Esophagus muscularis mucosa (tissue), 3 donors: Measurements from ENCODE around the gene RUNX1.

ENCODE experiments used
- CTCF ChIP-seq, 3 experiments: fragments of 200-600 bp in 2 of 3; fragments of 450-650 bp in 1 of 3; sonication (generic) in 2 of 3; IDR thresholded peaks; one replicate each; pipeline ENCODE4 v1.5.1; 2017 to 2019; ENCODE audit warnings: antibody characterized with exemption in 3 of 3, mild to moderate bottlenecking in 2 of 3, moderate library complexity in 1 of 3
- POLR2A ChIP-seq: fragments of 450-650 bp; IDR thresholded peaks from one replicate; pipeline ENCODE4 v1.6.1; 2017; ENCODE audit warnings: antibody characterized with exemption, moderate library complexity, mild to moderate bottlenecking, low read depth

- no peak for TF ChIP-seq CTCF (IDR thresholded peaks at IDR 0.05)
- TF ChIP-seq POLR2A = no peak
These were observed 254.4 kb downstream of the RUNX1 start for GRCh38 chr21:34794686-34795085.
